H1 (cell line): ENCODE data around the gene MAGI1. TPM values are rescaled to one million over a fixed set of nuclear protein-coding genes. Genes with fewer than 3 reads are reported as not detected.

ENCODE experiments used
- CTCF ChIA-PET: fragments of 300-600 bp; sonication (Branson Sonifier 250); formaldehyde crosslinking; loops from one replicate; lab custom pipeline; 2021; ENCODE audit not compliant: partially characterized antibody; lab: Charles Lee
- POLR2A ChIA-PET: fragments of 300-600 bp; sonication (Branson Sonifier 250); formaldehyde crosslinking; loops from one replicate; lab custom pipeline; 2021; ENCODE audit warnings: inconsistent platforms; ENCODE audit not compliant: partially characterized antibody; lab: Charles Lee
- DNase-seq, 2 experiments: peaks; one replicate each; pipeline versions ENCODE4 v3.0.0 to v3.0.0-alpha.2; 2010 to 2022; ENCODE audit warnings: low spot score in 2 of 2, low read depth in 1 of 2, mixed read lengths in 1 of 2
- FAIRE-seq: peaks from 2 replicates; lab custom pipeline; 2011; peaks lifted over from hg19 to GRCh38; lab: Jason Lieb, UNC
- H2AFZ ChIP-seq: 2 replicates; pipeline ENCODE4 v1.8.1; 2012; ENCODE audit warnings: low read length, inconsistent platforms
- H2AK5ac ChIP-seq: 2 replicates; pipeline ENCODE4 v1.6.1; 2013; ENCODE audit warnings: low read depth, low read length
- H2BK120ac ChIP-seq: replicated peaks from 2 replicates; pipeline ENCODE3; 2013; ENCODE audit warnings: low read depth, low read length, inconsistent platforms
- H2BK12ac ChIP-seq: 2 replicates; pipeline ENCODE4 v1.6.1; 2013; ENCODE audit warnings: low read depth, low read length
- H2BK15ac ChIP-seq: 2 replicates; pipeline ENCODE4 v1.6.1; 2013; ENCODE audit warnings: low read length
- H2BK20ac ChIP-seq: 2 replicates; pipeline ENCODE4 v1.6.1; 2013; ENCODE audit warnings: low read length
- H2BK5ac ChIP-seq: 2 replicates; pipeline ENCODE4 v1.6.1; 2013; ENCODE audit warnings: low read depth, low read length
- H3K14ac ChIP-seq: 2 replicates; pipeline ENCODE4 v1.6.1; 2013; ENCODE audit warnings: inconsistent platforms; ENCODE audit not compliant: insufficient read length
- H3K18ac ChIP-seq: 2 replicates; pipeline ENCODE4 v1.6.1; 2013; ENCODE audit warnings: low read length; ENCODE audit errors: extremely low read depth
- H3K23ac ChIP-seq: 2 replicates; pipeline ENCODE4 v1.6.1; 2013; ENCODE audit warnings: inconsistent platforms; ENCODE audit not compliant: insufficient read length
- H3K23me2 ChIP-seq: 2 replicates; pipeline ENCODE4 v1.6.1; 2013; ENCODE audit warnings: low read depth, low read length
- H3K27ac ChIP-seq: 2 replicates; pipeline ENCODE4 v1.6.1; 2011; ENCODE audit warnings: low read depth, low read length, inconsistent platforms
- H3K27me3 ChIP-seq, 4 experiments: replicated peaks in 1 of 4; 1 replicate in 1 of 4; 2 replicates in 3 of 4; pipeline versions ENCODE4 v1.6.1 to v1.8.1; 2011 to 2013; ENCODE audit warnings: low read length in 3 of 4, mild to moderate bottlenecking in 3 of 4, inconsistent platforms in 2 of 4, mixed read lengths in 2 of 4, moderate library complexity in 1 of 4; ENCODE audit not compliant: control insufficient read depth in 3 of 4, insufficient read depth in 3 of 4; ENCODE audit errors: extremely low read depth in 1 of 4
- H3K36me3 ChIP-seq, 4 experiments: 2 replicates each; pipeline versions ENCODE4 v1.6.1 to v1.8.1; 2011 to 2013; ENCODE audit warnings: mild to moderate bottlenecking in 4 of 4, low read length in 3 of 4, moderate library complexity in 2 of 4, control low read depth in 1 of 4, inconsistent platforms in 1 of 4; ENCODE audit not compliant: insufficient read depth in 4 of 4, control insufficient read depth in 2 of 4
- H3K4ac ChIP-seq: replicated peaks from 2 replicates; pipeline ENCODE3; 2013; ENCODE audit warnings: low read length, low read depth, mixed read lengths, inconsistent platforms; ENCODE audit not compliant: insufficient read length
- H3K4me1 ChIP-seq, 4 experiments: replicated peaks in 1 of 4; 1 replicate in 1 of 4; 2 replicates in 3 of 4; pipeline versions ENCODE4 v1.6.1 to v1.8.1; 2011 to 2013; ENCODE audit warnings: low read length in 3 of 4, inconsistent platforms in 2 of 4, mixed read lengths in 1 of 4; ENCODE audit not compliant: insufficient read depth in 4 of 4, control insufficient read depth in 3 of 4
- H3K4me2 ChIP-seq, 2 experiments: 2 replicates each; pipeline versions ENCODE4 v1.6.1 to v1.8.1; 2011 to 2013; ENCODE audit warnings: low read depth in 2 of 2, low read length in 2 of 2, control low read depth in 1 of 2, inconsistent platforms in 1 of 2, mild to moderate bottlenecking in 1 of 2; ENCODE audit not compliant: insufficient read depth in 1 of 2
- H3K4me3 ChIP-seq, 4 experiments: fragments of 200-600, 300-600 bp in 1 of 4; sonication (generic), shearing (Covaris generic), sonication (Bioruptor Twin) in 1 of 4; 2 replicates each; pipeline versions ENCODE4 v1.5.1 to v1.8.1; 2011 to 2016; ENCODE audit warnings: low read length in 4 of 4, low read depth in 3 of 4, control low read depth in 2 of 4, inconsistent platforms in 2 of 4, mild to moderate bottlenecking in 2 of 4, mixed read lengths in 1 of 4, moderate library complexity in 1 of 4; ENCODE audit not compliant: insufficient read depth in 2 of 4; ENCODE audit errors: extremely low read depth in 1 of 4
- H3K56ac ChIP-seq: replicated peaks from 2 replicates; pipeline ENCODE3; 2013; ENCODE audit warnings: low read depth, mild to moderate bottlenecking, mixed read lengths, low read length, inconsistent platforms; ENCODE audit not compliant: insufficient read length
- H3K79me1 ChIP-seq: 2 replicates; pipeline ENCODE4 v1.6.1; 2013; ENCODE audit warnings: low read depth, low read length, control low read depth
- H3K79me2 ChIP-seq, 2 experiments: 2 replicates each; pipeline versions ENCODE4 v1.6.1 to v1.8.1; 2012 to 2013; ENCODE audit warnings: low read length in 2 of 2, mild to moderate bottlenecking in 2 of 2, inconsistent platforms in 1 of 2; ENCODE audit not compliant: insufficient read depth in 2 of 2, control insufficient read depth in 1 of 2
- H3K9ac ChIP-seq, 4 experiments: replicated peaks in 1 of 4; 1 replicate in 1 of 4; 2 replicates in 3 of 4; pipeline versions ENCODE4 v1.6.1 to v1.8.1; 2011 to 2013; ENCODE audit warnings: low read depth in 3 of 4, low read length in 3 of 4, control low read depth in 2 of 4, mild to moderate bottlenecking in 2 of 4, moderate library complexity in 2 of 4, inconsistent platforms in 1 of 4; ENCODE audit errors: extremely low read depth in 1 of 4
- H3K9me3 ChIP-seq, 2 experiments: 2 replicates each; pipeline versions ENCODE4 v1.6.1 to v1.8.1; 2012 to 2013; ENCODE audit warnings: mild to moderate bottlenecking in 2 of 2, moderate library complexity in 2 of 2, control low read depth in 1 of 2, inconsistent platforms in 1 of 2, low read depth in 1 of 2, low read length in 1 of 2, mixed read lengths in 1 of 2; ENCODE audit not compliant: insufficient read depth in 2 of 2
- H4K20me1 ChIP-seq, 2 experiments: replicated peaks in 1 of 2; 2 replicates each; pipeline versions ENCODE3 to v1.8.1; 2011 to 2013; ENCODE audit warnings: inconsistent platforms in 2 of 2, low read length in 2 of 2, mild to moderate bottlenecking in 1 of 2; ENCODE audit not compliant: insufficient read depth in 2 of 2, control insufficient read depth in 1 of 2
- H4K5ac ChIP-seq: 2 replicates; pipeline ENCODE4 v1.6.1; 2013; ENCODE audit warnings: low read length, low read depth, mixed read lengths, inconsistent platforms; ENCODE audit not compliant: insufficient read length
- H4K8ac ChIP-seq: 2 replicates; pipeline ENCODE4 v1.8.0; 2013; ENCODE audit warnings: mild to moderate bottlenecking, moderate library complexity, low read length, inconsistent platforms; ENCODE audit not compliant: insufficient read depth; ENCODE audit errors: extremely low read depth
- H4K91ac ChIP-seq: replicated peaks from 2 replicates; pipeline ENCODE3; 2013; ENCODE audit warnings: low read length, mixed read lengths, inconsistent platforms; ENCODE audit not compliant: insufficient read length
- BCL11A ChIP-seq, 2 experiments: IDR thresholded peaks; one replicate each; pipeline ENCODE4 v1.6.1; 2011; ENCODE audit warnings: low read depth in 2 of 2, low read length in 2 of 2, mild to moderate bottlenecking in 2 of 2
- CHD2 ChIP-seq: IDR thresholded peaks from 2 replicates; pipeline ENCODE4 v1.6.1; 2012; ENCODE audit warnings: low read length, improper control_type of control experiment
- EGR1 ChIP-seq: IDR thresholded peaks from 2 replicates; pipeline ENCODE4 v1.6.1; 2011; ENCODE audit warnings: low read depth, low read length, borderline replicate concordance
- GTF2F1 ChIP-seq: IDR thresholded peaks from 2 replicates; pipeline ENCODE4 v1.6.1; 2012; ENCODE audit warnings: low read depth, low read length, improper control_type of control experiment, borderline replicate concordance
- HDAC2 ChIP-seq, 2 experiments: fragments of 300-600 bp in 1 of 2; sonication (generic) in 1 of 2; IDR thresholded peaks; 2 replicates each; pipeline ENCODE4 v1.6.1; 2011 to 2012; ENCODE audit warnings: low read depth in 2 of 2, low read length in 2 of 2, mild to moderate bottlenecking in 2 of 2, moderate library complexity in 2 of 2, borderline replicate concordance in 1 of 2, inconsistent platforms in 1 of 2
- POLR2AphosphoS5 ChIP-seq: IDR thresholded peaks from 2 replicates; pipeline ENCODE4 v1.6.1; 2011; ENCODE audit warnings: low read depth, low read length
- POU5F1 ChIP-seq: IDR thresholded peaks from 2 replicates; pipeline ENCODE4 v1.6.1; 2011; ENCODE audit warnings: low read depth, mild to moderate bottlenecking, low read length, moderate library complexity
- SUZ12 ChIP-seq: fragments of 200-600 bp; sonication (generic); IDR thresholded peaks from 2 replicates; pipeline ENCODE4 v1.6.1; 2012; ENCODE audit warnings: mild to moderate bottlenecking, inconsistent platforms, low read length, moderate library complexity, mixed read lengths
- TBP ChIP-seq: IDR thresholded peaks from 2 replicates; pipeline ENCODE4 v1.6.1; 2011; ENCODE audit warnings: low read depth, low read length, improper control_type of control experiment
- TCF12 ChIP-seq: IDR thresholded peaks from 2 replicates; pipeline ENCODE4 v1.6.1; 2011; ENCODE audit warnings: low read depth, mild to moderate bottlenecking, low read length
- TEAD4 ChIP-seq: IDR thresholded peaks from 2 replicates; pipeline ENCODE4 v1.6.1; 2012; ENCODE audit warnings: low read depth, low read length, inconsistent platforms, mixed read lengths
- WGBS, 2 experiments: shearing (Covaris generic) in 1 of 2; methylation state at CpG; one replicate each; pipeline versions ENCODE4 v1.1.6 to v1.1.7; 2013 to 2015; ENCODE audit warnings: low lambda C conversion rate in 2 of 2, mixed read lengths in 2 of 2, inconsistent platforms in 1 of 2, low coverage in 1 of 2, missing lambda C conversion rate in 1 of 2; ENCODE audit not compliant: insufficient replicate concordance in 2 of 2, insufficient coverage in 1 of 2, insufficient read length in 1 of 2; ENCODE audit errors: extremely low coverage in 1 of 2, missing lambda C conversion rate in 1 of 2; 5-methylcytosine and 5-hydroxymethylcytosine counted together
- polyA plus RNA-seq, 7 experiments: library from polyadenylated mRNA; depleted of rRNA in 3 of 7; stranded (reverse) in 5 of 7; unstranded in 2 of 7; fragments of >200 nt in 5 of 7; fragments of 200-250 nt in 2 of 7; gene quantifications; 1 replicate in 5 of 7; 2 replicates in 1 of 7; 4 replicates in 1 of 7; pipeline versions ENCODE4 v1.2.1 to v1.2.3, GENCODE V29; 2011 to 2013; ENCODE audit warnings: missing spikeins in 2 of 7, mixed read lengths in 2 of 7
- total RNA-seq: library from RNA; stranded (reverse); fragmentation: NEBNext Ultra II Directional; extraction: Animal tissue kit (Norgen Biotek cat#: 25700); gene quantifications from 2 replicates; pipeline ENCODE4 v1.2.1, GENCODE V29; 2021

Gene MAGI1
- total and polyA plus RNA-seq, 2 of the 8 experiments (the other 6 are each of a cell fraction or from before 2014, with no cell fraction given) = 19.8 to 78.0 TPM

DNA sequence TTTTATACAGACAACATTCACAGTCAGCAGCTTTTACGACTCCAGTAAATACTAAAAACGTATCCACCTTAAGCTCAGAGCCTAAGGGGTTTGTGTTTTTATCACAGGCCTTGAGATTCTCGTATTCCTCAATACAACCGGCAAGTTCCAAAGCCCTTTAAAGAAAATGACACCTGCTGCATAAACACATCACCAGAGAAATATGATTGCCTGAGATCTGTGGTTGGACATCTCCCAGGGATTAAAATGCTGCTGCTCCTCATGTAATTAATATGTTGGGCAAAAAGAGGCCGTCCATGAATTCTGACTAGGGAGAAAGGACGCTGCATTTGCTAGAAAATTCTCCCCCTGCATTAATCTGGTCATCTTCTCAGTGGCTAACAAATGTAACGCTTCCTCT lies 544.8 kb downstream of the MAGI1 start:
- Histone ChIP-seq H4K91ac (no peak overlapping the region), H4K5ac (no peak overlapping the region), H3K79me2 (peaks cover 3 to 29% of the 10 kb centered on the region in 2 experiments; a peak in 3 of 4 replicates), H2BK5ac (no peak overlapping the region), H3K36me3 (no peaks in the 10 kb centered on the region), H4K20me1 (peaks cover 0 to 1% of the 10 kb centered on the region in 2 experiments), H3K23me2 (no peaks in the 10 kb centered on the region), H3K27ac (no peak overlapping the region), H3K27me3 (no peaks in the 10 kb centered on the region), H4K8ac (no peak overlapping the region), H2BK20ac (no peak overlapping the region), H2BK12ac (no peak overlapping the region), H3K4me3 (no peak overlapping the region), H3K18ac (no peak overlapping the region), H2BK15ac (no peak overlapping the region), H2AFZ (no peak overlapping the region), H3K79me1 (no peaks in the 10 kb centered on the region; the same call in 1 of the 2 replicates), H3K4ac (no peak overlapping the region), H3K56ac (no peak overlapping the region), H3K23ac (no peak overlapping the region), H3K9me3 (no peaks in the 10 kb centered on the region), H2BK120ac (no peak overlapping the region), H2AK5ac (no peak overlapping the region), H3K14ac (no peak overlapping the region), H3K4me1 (peaks cover 0 to 9% (median 3%) of the 10 kb centered on the region in 4 experiments; a peak in 2 of 7 replicates), H3K9ac (no peak overlapping the region), H3K4me2 (no peak overlapping the region)
- ChIA-PET POLR2A (interaction anchor here (1.1 to 3.1 kb wide), 2 partner anchors 15 to 55 kb away, joined by 3 to 9 read pairs; no protein-coding TSS in a partner anchor), CTCF (interaction anchor here (1.3 kb wide), 2 partner anchors 17 to 66 kb away, joined by 4 to 5 read pairs; no protein-coding TSS in a partner anchor)
- no peak for FAIRE-seq
- WGBS, 2 experiments = 86% methylated on average over 7 of the region's 7 CpGs; no CpG with 5 or more reads in 1 of the 2 experiments
- no peak for DNase-seq
- TF ChIP-seq HDAC2 (IDR thresholded peaks at IDR 0.05; ENCODE audit: borderline replicate concordance in 1 of 2, low read depth in 2 of 2, low read length in 2 of 2) (no peak), GTF2F1 (no peak), TBP (no peak), TEAD4 (no peak), BCL11A (IDR thresholded peaks at IDR 0.05; ENCODE audit: low read depth in 2 of 2, low read length in 2 of 2) (no peak), CHD2 (no peak), TCF12 (no peak), POLR2AphosphoS5 (no peak), SUZ12 (no peak), EGR1 (no peak), POU5F1 (no peak)
